ENCODE results near the gene CMKLR1.

GRCh38 chr12:108296945-108297344, 42.2 kb downstream of the CMKLR1 start:
- TF ChIP-seq EP300 (IDR thresholded peaks at IDR 0.05) (no peak), POLR2AphosphoS5 (IDR thresholded peaks at IDR 0.05) (no peak)
- TF ChIP-seq, protein P1, sequence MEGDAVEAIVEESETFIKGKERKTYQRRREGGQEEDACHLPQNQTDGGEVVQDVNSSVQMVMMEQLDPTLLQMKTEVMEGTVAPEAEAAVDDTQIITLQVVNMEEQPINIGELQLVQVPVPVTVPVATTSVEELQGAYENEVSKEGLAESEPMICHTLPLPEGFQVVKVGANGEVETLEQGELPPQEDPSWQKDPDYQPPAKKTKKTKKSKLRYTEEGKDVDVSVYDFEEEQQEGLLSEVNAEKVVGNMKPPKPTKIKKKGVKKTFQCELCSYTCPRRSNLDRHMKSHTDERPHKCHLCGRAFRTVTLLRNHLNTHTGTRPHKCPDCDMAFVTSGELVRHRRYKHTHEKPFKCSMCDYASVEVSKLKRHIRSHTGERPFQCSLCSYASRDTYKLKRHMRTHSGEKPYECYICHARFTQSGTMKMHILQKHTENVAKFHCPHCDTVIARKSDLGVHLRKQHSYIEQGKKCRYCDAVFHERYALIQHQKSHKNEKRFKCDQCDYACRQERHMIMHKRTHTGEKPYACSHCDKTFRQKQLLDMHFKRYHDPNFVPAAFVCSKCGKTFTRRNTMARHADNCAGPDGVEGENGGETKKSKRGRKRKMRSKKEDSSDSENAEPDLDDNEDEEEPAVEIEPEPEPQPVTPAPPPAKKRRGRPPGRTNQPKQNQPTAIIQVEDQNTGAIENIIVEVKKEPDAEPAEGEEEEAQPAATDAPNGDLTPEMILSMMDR (IDR thresholded peaks at IDR 0.05), result no peak
